ENCODE measurements around the gene CPLX1. TPM values are rescaled to one million over a fixed set of nuclear protein-coding genes. Genes with fewer than 3 reads are reported as not detected.

The CPLX1 gene
- total RNA-seq, 1 experiment from 2014 or later = 3.5 TPM

- ChIA-PET POLR2A (no interaction called here), CTCF (interaction anchor here (1.5 kb wide), 1 partner anchor 89 kb away, joined by 4 read pairs; no protein-coding TSS in a partner anchor)
- peaks cover 12% of the 10 kb centered on the region for H3K9me3 Mint-ChIP-seq
- peaks cover 56% of the 10 kb centered on the region for H3K36me3 Mint-ChIP-seq
- peaks cover 19% of the 10 kb centered on the region for H3K4me1 Mint-ChIP-seq
- DNase-seq (ENCODE audit: low spot score) (no peak), ATAC-seq (no peak)
- no peak for TF ChIP-seq AFF4 (CRISPR knock-in tag; IDR thresholded peaks at IDR 0.05; ENCODE audit: borderline replicate concordance)
- no peak for TF ChIP-seq ZNF317 (CRISPR knock-in tag; IDR thresholded peaks at IDR 0.05; ENCODE audit: borderline replicate concordance, low read depth)
- TF ChIP-seq SP1 (CRISPR knock-in tag; conservative IDR thresholded peaks at IDR 0.05) = no peak
- no peak for TF ChIP-seq GTF2I (CRISPR knock-in tag; conservative IDR thresholded peaks at IDR 0.05)
- TF ChIP-seq RELA (CRISPR knock-in tag; IDR thresholded peaks at IDR 0.05; ENCODE audit: borderline replicate concordance) = no peak
- no peak for TF ChIP-seq PRDM15 (CRISPR knock-in tag; IDR thresholded peaks at IDR 0.05)
- no peak for TF ChIP-seq E2F4 (CRISPR knock-in tag; IDR thresholded peaks at IDR 0.05; ENCODE audit: borderline replicate concordance, low read depth)
- no peak for TF ChIP-seq ELF4 (CRISPR knock-in tag; IDR thresholded peaks at IDR 0.05; ENCODE audit: low read depth)
- no peak for TF ChIP-seq ETV6 (CRISPR knock-in tag; IDR thresholded peaks at IDR 0.05)
- no peak for TF ChIP-seq PREB (CRISPR knock-in tag; IDR thresholded peaks at IDR 0.05; ENCODE audit: borderline replicate concordance)
- no peak for TF ChIP-seq MLX (CRISPR knock-in tag; IDR thresholded peaks at IDR 0.05)
- TF ChIP-seq CBFB (CRISPR knock-in tag; IDR thresholded peaks at IDR 0.05; ENCODE audit: low read depth) = no peak
- TF ChIP-seq HMGA2 (CRISPR knock-in tag; IDR thresholded peaks at IDR 0.05) = no peak
- no peak for TF ChIP-seq NFE2L1 (CRISPR knock-in tag; IDR thresholded peaks at IDR 0.05)
- no peak for TF ChIP-seq ZNF138 (CRISPR knock-in tag; conservative IDR thresholded peaks at IDR 0.05)
- no peak for TF ChIP-seq ZNF396 (CRISPR knock-in tag; IDR thresholded peaks at IDR 0.05; ENCODE audit: borderline replicate concordance)
- no peak overlapping the region for H3K27ac Mint-ChIP-seq
- H3K27me3 Mint-ChIP-seq (ENCODE audit: low read depth) = no peaks in the 10 kb centered on the region
- no peak overlapping the region for H3K4me3 Mint-ChIP-seq
Observed at GRCh38 chr4:772776-773175, 53.2 kb downstream of the CPLX1 start.
